HepG2 (cell line): ENCODE data around the gene ZIM2. TPM values are rescaled to one million over a fixed set of nuclear protein-coding genes. Genes with fewer than 3 reads are reported as not detected.

ENCODE experiments used
- DMTF1 ChIP-seq: sonication (generic); formaldehyde crosslinking; IDR thresholded peaks from 2 replicates; pipeline ENCODE4 v1.4.0; 2020; ENCODE audit warnings: mild to moderate bottlenecking, missing genetic modification reagents
- ELF3 ChIP-seq: IDR thresholded peaks from 2 replicates; pipeline ENCODE4 v1.6.1; 2016; ENCODE audit warnings: missing genetic modification reagents, missing compliant biosample characterization
- FOXP1 ChIP-seq, 2 experiments: fragments of 450-650 bp in 1 of 2; IDR thresholded peaks; 2 replicates each; pipeline ENCODE4 v1.6.1; 2017 to 2018; ENCODE audit warnings: antibody characterized with exemption in 1 of 2
- GABPA ChIP-seq, 2 experiments: IDR thresholded peaks; 2 replicates each; pipeline ENCODE4 v1.6.1; 2011 to 2016; ENCODE audit warnings: low read depth in 2 of 2, low read length in 1 of 2, missing biosample characterization in 1 of 2, missing genetic modification characterization in 1 of 2
- HMGXB4 ChIP-seq, 2 experiments: sonication (generic) in 1 of 2; formaldehyde crosslinking in 1 of 2; IDR thresholded peaks; 2 replicates each; pipeline versions ENCODE4 v1.4.0 to v1.6.1; 2018 to 2020; ENCODE audit warnings: missing genetic modification reagents in 2 of 2, borderline replicate concordance in 1 of 2, low read depth in 1 of 2, mild to moderate bottlenecking in 1 of 2, missing biosample characterization in 1 of 2
- KDM1A ChIP-seq: IDR thresholded peaks from 2 replicates; pipeline ENCODE4 v1.6.1; 2016; ENCODE audit warnings: missing compliant biosample characterization
- KDM2A ChIP-seq: sonication (generic); formaldehyde crosslinking; IDR thresholded peaks from 2 replicates; pipeline ENCODE4 v1.4.0; 2020; ENCODE audit warnings: low read depth, missing genetic modification reagents, borderline replicate concordance
- LRRFIP1 ChIP-seq: sonication (generic); formaldehyde crosslinking; conservative IDR thresholded peaks from 2 replicates; pipeline ENCODE4 v1.4.0; 2020; ENCODE audit warnings: missing genetic modification reagents
- RAD21 ChIP-seq: fragments of 450-650 bp; formaldehyde crosslinking; IDR thresholded peaks from 2 replicates; pipeline ENCODE4 v1.5.0; 2020; ENCODE audit warnings: mild to moderate bottlenecking
- SIX1 ChIP-seq: sonication (generic); formaldehyde crosslinking; IDR thresholded peaks from 2 replicates; pipeline ENCODE4 v1.4.0; 2020; ENCODE audit warnings: missing genetic modification reagents, borderline replicate concordance
- TGIF2 ChIP-seq: IDR thresholded peaks from 2 replicates; pipeline ENCODE4 v1.6.1; 2016; ENCODE audit warnings: control low read depth, missing compliant biosample characterization
- ZBTB4 ChIP-seq: sonication (generic); formaldehyde crosslinking; IDR thresholded peaks from 2 replicates; pipeline ENCODE4 v1.4.0; 2020; ENCODE audit warnings: missing genetic modification reagents, mild to moderate bottlenecking, borderline replicate concordance
- ZNF12 ChIP-seq: sonication (generic); formaldehyde crosslinking; IDR thresholded peaks from 2 replicates; pipeline ENCODE4 v1.5.0; 2020; ENCODE audit warnings: missing genetic modification reagents
- ZNF276 ChIP-seq: sonication (generic); formaldehyde crosslinking; IDR thresholded peaks from 2 replicates; pipeline ENCODE4 v1.4.0; 2020; ENCODE audit warnings: mild to moderate bottlenecking, low read depth, missing genetic modification reagents
- ZNF577 ChIP-seq: sonication (generic); formaldehyde crosslinking; IDR thresholded peaks from 2 replicates; pipeline ENCODE4 v1.4.0; 2020; ENCODE audit warnings: mild to moderate bottlenecking, low read depth, missing genetic modification reagents, borderline replicate concordance
- ZNF839 ChIP-seq: sonication (generic); formaldehyde crosslinking; IDR thresholded peaks from 2 replicates; pipeline ENCODE4 v1.4.0; 2020; ENCODE audit warnings: missing genetic modification reagents, mild to moderate bottlenecking, borderline replicate concordance
- polyA plus RNA-seq, 8 experiments: library from polyadenylated mRNA; depleted of rRNA in 3 of 8; stranded (reverse) in 7 of 8; unstranded in 1 of 8; fragments of >200 nt; fragmentation: Illumina TruSeq in 4 of 8; extraction: Trizol in 4 of 8; gene quantifications; 2 replicates each; pipeline versions ENCODE4 v1.2.1 to v1.2.3, GENCODE V29; 2011 to 2016; ENCODE audit warnings: low read depth in 4 of 8, missing spikeins in 1 of 8, mixed read lengths in 1 of 8; ENCODE audit not compliant: insufficient read depth in 1 of 8
- total RNA-seq, 5 experiments: library from RNA; depleted of rRNA; stranded (reverse); fragments of >200 nt; fragmentation: Illumina TruSeq; extraction: Trizol; gene quantifications; 2 replicates each; pipeline ENCODE4 v1.2.3, GENCODE V29; 2016; ENCODE audit warnings: low read depth in 1 of 5

Gene ZIM2
- total and polyA plus RNA-seq, 2 of the 13 experiments (the other 11 are each of a cell fraction or from before 2014, with no cell fraction given), result 7.2 to 10.3 TPM

GRCh38 chr19:56880592-56881190 is 40.2 kb upstream of the ZIM2 start (continued):
- TF ChIP-seq ZBTB4 (CRISPR knock-in tag), result 0 out of 2 replicates have a peak, but pooled peaks have one; percentile 18
- peak; percentile 20; the same call in 1 of the 2 replicates for TF ChIP-seq SIX1 (CRISPR knock-in tag)
- TF ChIP-seq HMGXB4 (CRISPR knock-in tag; IDR thresholded peaks at IDR 0.05; ENCODE audit: borderline replicate concordance in 1 of 2, low read depth in 1 of 2), result peak; percentile 30 to 37; a peak in 2 of 4 replicates
- no peak for TF ChIP-seq KDM1A (CRISPR knock-in tag)
- TF ChIP-seq DMTF1, result no peak
- TF ChIP-seq ZNF12 (CRISPR knock-in tag), result peak; percentile 71; the same call in 1 of the 2 replicates
- peak; percentile 71; the same call in 1 of the 2 replicates for TF ChIP-seq ZNF276
- TF ChIP-seq ZNF839, result no peak
- 0 out of 2 replicates have a peak, but pooled peaks have one; percentile 18 for TF ChIP-seq TGIF2
- TF ChIP-seq FOXP1 (IDR thresholded peaks at IDR 0.05), result no peak
- TF ChIP-seq FOXP1 (CRISPR knock-in tag; IDR thresholded peaks at IDR 0.05), result peak; percentile 65
- TF ChIP-seq RAD21 (CRISPR knock-in tag), result 0 out of 2 replicates have a peak, but pooled peaks have one; percentile 17
- TF ChIP-seq KDM2A, result peak; percentile 63
- no peak for TF ChIP-seq LRRFIP1 (CRISPR knock-in tag)
- TF ChIP-seq GABPA (IDR thresholded peaks at IDR 0.05; ENCODE audit: low read depth, low read length), result no peak
- TF ChIP-seq GABPA (CRISPR knock-in tag; IDR thresholded peaks at IDR 0.05; ENCODE audit: low read depth), result peak; percentile 69
- TF ChIP-seq ELF3 (CRISPR knock-in tag), result peak; percentile 92
- no peak for TF ChIP-seq ZNF577 (CRISPR knock-in tag)
